Erythroblast (primary cell): ENCODE measurements around the gene SULT1C3.

Experiments
- GATA1 ChIP-seq: IDR thresholded peaks from 2 replicates; pipeline ENCODE4 v1.6.1; 2011; ENCODE audit warnings: low read depth, mild to moderate bottlenecking, control low read depth, low read length, moderate library complexity
- POLR2A ChIP-seq: IDR thresholded peaks from 2 replicates; pipeline ENCODE4 v1.6.1; 2011; ENCODE audit warnings: mild to moderate bottlenecking, low read length

GRCh38 chr2:108301558-108301957, 61.8 kb downstream of the SULT1C3 start:
- TF ChIP-seq POLR2A (no peak), GATA1 (no peak)
